BLaER1 treated with 17β-estradiol and CSF1 and Interleukin-3, amounts not matched to agents 10 nM and 100 nM (cell line): ENCODE measurements around the gene COLQ.

Experiments
- H3K27ac ChIP-seq, 11 experiments: shearing (Covaris generic); formaldehyde crosslinking; 2 replicates each; pipeline ENCODE4 v1.8.1; 2022
- H3K27me3 ChIP-seq, 11 experiments: shearing (Covaris generic); formaldehyde crosslinking; 2 replicates each; pipeline ENCODE4 v1.8.1; 2022
- H3K36me3 ChIP-seq, 11 experiments: shearing (Covaris generic); formaldehyde crosslinking; 2 replicates each; pipeline ENCODE4 v1.8.1; 2022
- H3K4me1 ChIP-seq, 10 experiments: shearing (Covaris generic); formaldehyde crosslinking; 2 replicates each; pipeline ENCODE4 v1.8.1; 2022
- H3K4me2 ChIP-seq, 11 experiments: shearing (Covaris generic); formaldehyde crosslinking; 2 replicates each; pipeline ENCODE4 v1.8.1; 2022
- H3K4me3 ChIP-seq, 10 experiments: shearing (Covaris generic); formaldehyde crosslinking; 2 replicates each; pipeline ENCODE4 v1.8.1; 2022
- H3K9ac ChIP-seq, 11 experiments: shearing (Covaris generic); formaldehyde crosslinking; 2 replicates each; pipeline ENCODE4 v1.8.1; 2022
- H3K9me3 ChIP-seq, 11 experiments: shearing (Covaris generic); formaldehyde crosslinking; replicated peaks in 1 of 11; 2 replicates each; pipeline ENCODE4 v1.8.1; 2022
- H4K20me1 ChIP-seq, 11 experiments: shearing (Covaris generic); formaldehyde crosslinking; 2 replicates each; pipeline ENCODE4 v1.8.1; 2022
- Cebpa-rat ChIP-seq, 11 experiments: shearing (Covaris generic); IDR thresholded peaks; 2 replicates each; pipeline ENCODE4 v1.8.1; 2022

The COLQ gene

GRCh38 chr3:15452961-15453360 lies 68.5 kb downstream of the COLQ start:
- H3K27me3 ChIP-seq, result no peaks in the 10 kb centered on the region
- H3K4me2 ChIP-seq, result no peak overlapping the region
- peaks cover 0 to 18% (median 10%) of the 10 kb centered on the region in 10 experiments; a peak in 14 of 20 replicates for H3K4me1 ChIP-seq
- peaks cover 0 to 16% (median 0%) of the 10 kb centered on the region in 11 experiments; a peak in 4 of 22 replicates for H3K36me3 ChIP-seq
- no peak overlapping the region for H3K4me3 ChIP-seq
- no peak for TF ChIP-seq Cebpa-rat (IDR thresholded peaks at IDR 0.05)
- peaks cover under 1 to 6% (median 1%) of the 10 kb centered on the region in 11 experiments; a peak in 15 of 22 replicates for H3K9me3 ChIP-seq
- H3K9ac ChIP-seq, result no peak overlapping the region
- H4K20me1 ChIP-seq, result no peaks in the 10 kb centered on the region
- 0 out of 22 replicates have a peak overlapping the region, but pooled peaks of 1 of the 11 experiments have one; percentile 10 for H3K27ac ChIP-seq

- Histone ChIP-seq H3K9ac (no peak overlapping the region), H3K27me3 (no peaks in the 10 kb centered on the region), H3K9me3 (no peaks in the 10 kb centered on the region), H4K20me1 (no peaks in the 10 kb centered on the region), H3K36me3 (peaks cover 0 to 16% (median 0%) of the 10 kb centered on the region in 11 experiments; a peak in 4 of 22 replicates), H3K4me2 (no peak overlapping the region), H3K4me3 (no peak overlapping the region), H3K4me1 (peaks cover 0 to 17% (median 9%) of the 10 kb centered on the region in 10 experiments; a peak in 11 of 20 replicates), H3K27ac (0 out of 22 replicates have a peak overlapping the region, but pooled peaks of 1 of the 11 experiments have one; percentile 10)
- TF ChIP-seq Cebpa-rat (IDR thresholded peaks at IDR 0.05), result no peak
These were observed 69.3 kb downstream of the COLQ start for GRCh38 chr3:15452156-15452555.

GRCh38 chr3:15451216-15452113 lies 70.0 kb downstream of the COLQ start:
- no peak for TF ChIP-seq Cebpa-rat (IDR thresholded peaks at IDR 0.05)
- H3K4me1 ChIP-seq, result peaks cover 0 to 17% (median 9%) of the 10 kb centered on the region in 10 experiments; a peak in 11 of 20 replicates

GRCh38 chr3:15450438-15451215 lies 70.9 kb downstream of the COLQ start:
- TF ChIP-seq Cebpa-rat (IDR thresholded peaks at IDR 0.05), result no peak
- H3K27me3 ChIP-seq, result no peaks in the 10 kb centered on the region
- H3K4me3 ChIP-seq, result no peak overlapping the region
- no peak overlapping the region for H3K27ac ChIP-seq
- no peaks in the 10 kb centered on the region for H4K20me1 ChIP-seq
- H3K9ac ChIP-seq, result no peak overlapping the region
- H3K36me3 ChIP-seq, result peaks cover 0 to 19% (median 4%) of the 10 kb centered on the region in 11 experiments; a peak in 7 of 22 replicates
- H3K4me1 ChIP-seq, result peaks cover 0 to 17% (median 9%) of the 10 kb centered on the region in 10 experiments; a peak in 11 of 20 replicates
- H3K4me2 ChIP-seq, result peak overlapping the region in 3 of 11 experiments; percentile 18 to 36 (median 25); a peak in 2 of 22 replicates
- H3K9me3 ChIP-seq, result no peaks in the 10 kb centered on the region

More at GRCh38 chr3:15451216-15452113, 70.0 kb downstream of the COLQ start:
- H3K36me3 ChIP-seq, result peaks cover 0 to 16% (median 0%) of the 10 kb centered on the region in 11 experiments; a peak in 4 of 22 replicates
- H3K4me3 ChIP-seq, result no peak overlapping the region
- no peak overlapping the region for H3K27ac ChIP-seq
- H3K27me3 ChIP-seq, result no peaks in the 10 kb centered on the region
- H4K20me1 ChIP-seq, result no peaks in the 10 kb centered on the region
- no peaks in the 10 kb centered on the region for H3K9me3 ChIP-seq
- no peak overlapping the region for H3K4me2 ChIP-seq
- no peak overlapping the region for H3K9ac ChIP-seq

- Histone ChIP-seq H3K27me3 (no peaks in the 10 kb centered on the region), H3K4me2 (peak overlapping the region in 3 of 11 experiments; percentile 18 to 36 (median 25); a peak in 6 of 22 replicates), H3K9me3 (no peaks in the 10 kb centered on the region), H3K36me3 (peaks cover 0 to 23% (median 8%) of the 10 kb centered on the region in 11 experiments; a peak in 13 of 22 replicates), H3K9ac (no peak overlapping the region), H3K4me3 (no peak overlapping the region), H3K4me1 (peaks cover 0 to 17% (median 8%) of the 10 kb centered on the region in 10 experiments; a peak in 11 of 20 replicates), H3K27ac (peak overlapping the region in 1 of 11 experiments; percentile 23; a peak in 3 of 22 replicates), H4K20me1 (no peaks in the 10 kb centered on the region)
- TF ChIP-seq Cebpa-rat (IDR thresholded peaks at IDR 0.05), result no peak
These were observed 71.8 kb downstream of the COLQ start for GRCh38 chr3:15449489-15450224.

- Histone ChIP-seq H3K4me3 (no peak overlapping the region), H3K27ac (peak overlapping the region in 1 of 11 experiments; percentile 19; a peak in 1 of 22 replicates), H4K20me1 (peaks cover 0 to 27% (median 0%) of the 10 kb centered on the region in 11 experiments; a peak in 4 of 22 replicates), H3K27me3 (no peaks in the 10 kb centered on the region), H3K4me2 (0 out of 22 replicates have a peak overlapping the region, but pooled peaks of 1 of the 11 experiments have one; percentile 1), H3K36me3 (peaks cover 42 to 68% (median 61%) of the 10 kb centered on the region in 11 experiments), H3K9ac (no peak overlapping the region), H3K4me1 (peaks cover 0 to 45% (median 18%) of the 10 kb centered on the region in 10 experiments; a peak in 12 of 20 replicates), H3K9me3 (no peaks in the 10 kb centered on the region)
- no peak for TF ChIP-seq Cebpa-rat (IDR thresholded peaks at IDR 0.05)
These were observed 77.5 kb downstream of the COLQ start for GRCh38 chr3:15443826-15444524.

GRCh38 chr3:15440891-15441290 lies 80.6 kb downstream of the COLQ start:
- Histone ChIP-seq H3K9ac (peak overlapping the region in 4 of 11 experiments; percentile 9 to 65 (median 57); a peak in 5 of 22 replicates), H3K4me1 (peaks cover 0 to 65% (median 26%) of the 10 kb centered on the region in 10 experiments; a peak in 12 of 20 replicates), H4K20me1 (peaks cover 0 to 46% (median 0%) of the 10 kb centered on the region in 11 experiments; a peak in 8 of 22 replicates), H3K4me3 (peak overlapping the region in 1 of 10 experiments; percentile 27; a peak in 1 of 20 replicates), H3K27ac (peak overlapping the region in 6 of 11 experiments; percentile 13 to 83 (median 74); a peak in 9 of 22 replicates), H3K4me2 (peak overlapping the region in 5 of 11 experiments; percentile 55 to 84 (median 71); a peak in 10 of 22 replicates), H3K36me3 (peaks cover 73 to 97% (median 92%) of the 10 kb centered on the region in 11 experiments), H3K27me3 (no peaks in the 10 kb centered on the region), H3K9me3 (no peaks in the 10 kb centered on the region)
- no peak for TF ChIP-seq Cebpa-rat (IDR thresholded peaks at IDR 0.05)
